GM19372 (cell line): ENCODE results near the gene MGAT4A.
"Not testable (repeated sequence)": the region's sequence is repeated elsewhere in the genome, so short reads cannot be mapped to it uniquely, and the experiment has no call there.

Experiments
- ATAC-seq: cut with Tn5 transposase; IDR thresholded peaks from one replicate; pipeline ENCODE4 v1.9.1; 2021; ENCODE audit warnings: mild to moderate bottlenecking, low read depth, moderate library complexity; ENCODE audit not compliant: unreplicated experiment

The MGAT4A gene

DNA sequence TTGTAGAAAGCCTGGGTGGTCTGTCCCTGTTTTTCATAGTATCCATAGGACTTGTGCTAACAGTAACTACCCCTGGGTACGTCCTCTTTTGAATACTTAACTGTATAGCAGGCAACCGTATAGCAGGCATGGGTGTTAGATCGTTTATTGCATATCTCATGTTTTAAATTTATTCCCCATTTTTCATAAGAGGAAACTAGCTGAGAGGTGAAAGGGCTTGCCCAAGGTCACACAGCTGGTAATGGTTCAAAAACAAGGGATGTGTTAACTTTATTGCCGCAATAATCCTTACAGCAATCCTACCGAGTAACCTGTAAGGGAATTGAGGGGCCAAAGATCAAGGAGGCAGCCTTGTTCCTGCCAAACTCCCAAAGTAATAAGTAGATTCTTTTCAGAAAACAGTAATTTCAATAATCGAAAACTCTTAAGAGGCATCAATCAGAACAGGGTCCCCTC lies 990 bp upstream of the MGAT4A start:
- no peak for ATAC-seq

DNA sequence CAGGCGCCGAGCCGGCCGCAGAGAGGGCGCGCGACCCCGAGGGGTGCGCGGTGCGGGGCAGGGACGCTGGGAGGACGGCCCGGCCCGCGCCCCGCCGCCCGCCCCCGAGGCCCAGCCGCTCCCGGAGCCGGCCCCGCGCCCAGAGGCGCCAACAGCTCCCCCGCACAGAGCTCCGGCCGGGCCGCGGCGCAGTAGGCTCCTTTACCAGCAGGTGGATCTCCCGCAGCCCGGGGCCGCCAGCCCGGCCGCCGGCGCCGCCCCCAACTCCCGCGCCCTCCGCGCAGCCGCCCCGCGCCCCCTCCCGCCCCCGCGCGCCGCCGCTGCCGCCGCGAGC lies 258 bp downstream of the MGAT4A start:
- peak; percentile 55 for ATAC-seq

DNA sequence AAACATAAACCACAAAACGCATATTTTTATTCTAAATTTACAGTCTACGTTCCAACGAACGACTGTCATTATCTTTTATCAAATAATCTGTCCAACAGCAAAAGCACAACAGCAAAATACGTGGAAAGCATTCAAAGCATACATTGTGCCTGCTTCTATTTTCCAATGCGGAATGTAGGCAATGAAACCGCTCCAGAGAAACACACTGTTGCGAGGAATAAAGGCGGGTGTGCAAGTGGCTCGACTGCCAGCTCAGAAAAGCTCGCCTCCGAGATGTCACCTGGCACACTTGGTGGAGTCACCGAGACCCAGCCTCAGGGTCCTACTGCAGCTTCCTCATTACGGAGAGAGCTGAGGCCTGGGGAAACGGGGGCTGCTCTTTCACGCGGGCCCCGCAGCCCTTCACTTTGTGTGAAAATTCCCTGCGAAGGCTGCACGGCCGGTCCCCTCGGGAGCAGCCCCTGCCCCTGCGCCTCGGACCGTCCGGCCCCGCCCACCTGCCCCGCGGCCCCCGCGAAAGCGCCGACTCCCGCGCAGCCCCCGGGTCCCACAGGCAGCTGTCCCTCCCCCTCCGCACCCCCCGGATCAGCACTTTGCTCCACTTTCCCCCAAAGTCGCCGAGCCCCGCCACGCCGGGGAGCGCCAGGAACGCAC lies 752 bp downstream of the MGAT4A start:
- ATAC-seq: no peak

DNA sequence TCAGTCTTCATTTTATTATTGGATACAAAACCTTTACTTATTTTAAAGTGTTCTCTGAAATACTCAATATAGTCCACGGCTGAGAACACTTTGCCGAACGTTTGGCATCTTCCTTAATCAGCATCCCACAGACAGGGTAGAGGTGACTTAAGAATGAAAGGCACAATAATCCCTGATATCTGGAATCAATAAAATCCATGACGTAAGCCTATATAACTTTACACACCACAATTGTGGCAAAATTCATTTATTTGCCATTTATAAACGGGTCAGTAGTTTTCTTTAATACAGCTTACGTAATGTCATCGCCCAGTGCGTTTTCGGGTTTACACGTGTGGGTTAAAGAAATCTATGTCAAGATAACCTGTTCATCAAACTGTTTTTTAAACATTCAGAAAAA lies 1.3 kb downstream of the MGAT4A start:
- no peak for ATAC-seq

DNA sequence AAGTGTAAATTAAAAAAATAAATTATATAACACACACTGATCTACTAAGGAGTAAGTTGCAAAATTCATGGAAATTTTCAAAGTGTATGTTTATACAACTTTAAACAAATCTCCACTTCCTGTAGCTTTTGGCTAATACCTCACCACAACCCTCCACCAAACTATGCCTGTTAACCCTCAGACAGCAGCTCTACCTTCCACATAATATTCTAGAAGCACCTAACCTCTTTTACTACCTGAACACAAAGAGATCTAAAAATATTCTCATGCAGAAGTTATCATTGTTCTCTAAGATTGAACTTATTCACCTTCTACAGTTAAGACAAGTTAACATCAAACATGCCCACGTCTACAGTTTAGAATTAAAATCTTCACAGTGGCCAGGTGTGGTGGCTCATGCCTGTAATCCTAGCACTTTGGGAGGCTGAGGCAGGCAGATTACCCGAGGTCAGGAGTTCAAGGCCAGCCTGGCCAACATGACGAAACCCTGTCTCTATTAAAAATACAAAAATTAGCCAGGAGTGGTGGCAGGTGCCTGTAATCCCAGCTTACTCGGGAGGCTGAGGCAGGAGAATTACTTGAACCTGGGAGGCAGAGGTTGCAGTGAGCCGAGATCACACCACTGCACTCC lies 2.7 kb downstream of the MGAT4A start:
- ATAC-seq: not testable (repeated sequence)

DNA sequence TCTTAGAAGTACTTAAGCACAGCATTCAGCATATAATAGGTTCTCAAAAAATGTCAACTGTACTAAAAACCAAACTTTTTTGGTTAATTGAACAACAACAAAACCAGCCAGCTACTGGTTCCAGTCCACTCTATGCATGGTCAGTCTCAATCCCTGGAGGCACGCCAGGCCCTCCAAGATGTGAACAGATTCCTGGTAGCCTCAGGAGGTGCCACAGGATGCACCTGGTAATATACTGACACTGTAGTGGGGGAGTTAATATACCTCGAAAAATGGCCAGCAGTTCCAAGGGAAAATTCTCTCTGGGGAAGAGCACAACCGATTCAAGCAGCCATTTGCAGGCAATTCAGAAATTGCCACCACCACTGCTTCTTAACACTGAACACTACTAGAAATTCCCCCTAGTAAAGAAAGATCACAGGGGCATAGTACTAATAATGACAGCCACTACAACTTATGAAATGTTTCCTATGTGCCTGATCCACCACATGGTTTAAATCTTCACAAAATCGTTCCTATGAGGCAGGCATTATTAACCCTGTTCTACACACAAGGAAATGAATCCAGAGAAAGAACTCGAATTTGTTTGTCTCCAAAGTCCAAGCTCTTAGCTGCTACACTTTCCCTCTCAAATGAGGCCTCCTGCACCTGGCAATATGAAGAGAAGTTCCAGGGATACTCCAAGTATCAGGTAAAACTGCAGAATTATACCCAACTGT lies 3.4 kb downstream of the MGAT4A start:
- no peak for ATAC-seq

DNA sequence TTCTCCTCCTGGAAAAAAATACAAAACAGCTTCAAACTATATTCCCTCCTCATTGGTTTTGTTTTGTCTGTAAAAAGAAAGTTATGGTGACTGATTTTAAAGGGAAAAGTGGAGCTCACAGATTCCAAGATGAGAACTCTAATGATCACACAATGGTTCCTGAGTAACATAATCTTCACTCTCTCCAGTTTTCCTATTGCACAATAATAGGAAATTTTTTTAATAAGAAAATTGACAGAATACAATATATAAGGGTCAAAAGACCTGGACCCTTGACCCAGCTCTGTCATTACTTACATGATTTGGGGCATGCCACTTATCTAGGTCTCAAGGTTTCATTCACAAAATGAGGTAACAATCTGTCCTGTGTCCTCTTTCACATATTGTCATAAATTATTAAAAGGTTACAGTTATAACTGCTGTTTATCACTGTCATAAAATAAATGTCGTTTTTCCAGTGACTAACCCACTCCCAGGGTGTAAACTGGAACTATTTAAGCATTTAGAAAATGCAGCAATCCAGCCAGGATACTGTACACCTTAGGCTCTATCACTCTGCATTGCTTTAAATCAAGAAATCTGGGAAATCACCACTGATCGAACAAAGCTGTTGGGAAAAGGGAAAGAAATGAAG lies 4.1 kb downstream of the MGAT4A start:
- ATAC-seq: no peak

DNA sequence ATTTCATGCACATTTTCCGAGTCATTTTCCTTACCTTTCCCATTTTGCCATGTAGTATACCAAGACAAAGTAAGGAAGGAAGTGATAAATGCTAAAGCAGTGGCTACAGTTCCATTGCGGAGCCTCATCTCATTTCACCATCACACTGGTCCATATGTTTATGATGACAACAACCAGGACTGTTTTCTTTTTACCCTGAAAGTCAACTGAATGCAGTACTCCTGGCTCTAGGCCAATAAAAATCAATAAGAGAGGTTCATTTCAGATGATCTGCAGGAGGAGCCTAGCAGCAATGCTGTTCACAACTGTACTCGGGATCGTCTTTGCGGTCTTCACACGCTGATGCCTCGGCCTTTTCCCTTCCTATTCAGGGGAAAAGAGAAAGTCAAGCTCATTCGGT lies 4.7 kb downstream of the MGAT4A start:
- ATAC-seq: no peak

DNA sequence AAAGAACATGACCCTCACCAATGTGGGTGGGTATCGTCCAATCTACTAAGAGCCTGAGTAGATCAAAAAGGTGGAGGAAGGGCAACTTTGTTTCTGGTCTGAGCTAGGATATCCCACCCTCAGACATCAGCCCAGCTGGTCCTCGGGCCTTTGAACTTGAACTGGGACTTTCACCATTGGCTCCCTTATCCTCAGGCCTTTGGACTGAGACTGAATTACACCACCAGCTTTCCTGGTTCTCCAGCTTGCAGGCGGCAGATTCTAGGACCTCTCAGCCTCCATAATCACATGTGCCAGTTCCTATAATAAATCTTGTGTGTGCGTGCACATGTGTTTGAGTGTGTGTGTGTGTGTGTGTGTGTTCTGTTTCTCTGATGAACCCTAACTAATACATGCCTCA lies 10.6 kb downstream of the MGAT4A start:
- no peak for ATAC-seq

DNA sequence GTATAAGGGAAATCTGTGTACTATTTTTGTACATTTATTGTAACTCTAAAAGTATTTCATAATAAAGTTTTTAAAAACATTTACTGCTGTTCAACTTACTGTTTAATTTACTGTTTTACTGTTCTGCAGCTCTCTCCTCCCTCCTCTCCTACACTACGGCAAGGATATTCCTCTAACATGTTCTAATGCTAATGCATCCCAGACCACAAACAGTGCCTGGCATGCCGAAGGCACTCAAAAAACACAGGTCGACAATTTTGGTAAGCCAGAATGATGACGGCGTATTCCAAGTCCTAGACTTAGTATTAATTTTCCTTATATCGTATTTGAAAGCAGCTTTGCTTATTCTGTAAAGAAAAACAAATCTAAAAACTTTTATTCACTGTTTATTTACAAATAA lies 13.3 kb downstream of the MGAT4A start:
- ATAC-seq: no peak

DNA sequence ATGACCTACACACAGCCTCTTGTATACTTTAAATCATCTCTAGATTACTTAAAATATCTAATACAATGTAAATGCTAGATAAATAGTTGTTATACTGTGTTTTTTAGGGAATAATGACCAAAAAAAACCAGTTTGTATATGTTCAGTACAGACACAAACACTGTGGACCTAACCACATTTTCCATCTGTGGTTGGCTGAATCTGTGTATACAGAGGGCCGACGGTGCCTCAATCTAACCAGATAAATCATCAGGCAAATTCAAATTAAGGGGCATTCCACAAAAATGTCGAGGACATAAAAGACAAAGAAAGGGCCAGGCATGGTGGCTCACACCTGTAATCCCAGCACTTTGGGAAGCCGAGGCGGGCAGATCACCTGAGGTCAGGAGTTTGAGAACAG lies 14.1 kb downstream of the MGAT4A start:
- ATAC-seq: no peak

DNA sequence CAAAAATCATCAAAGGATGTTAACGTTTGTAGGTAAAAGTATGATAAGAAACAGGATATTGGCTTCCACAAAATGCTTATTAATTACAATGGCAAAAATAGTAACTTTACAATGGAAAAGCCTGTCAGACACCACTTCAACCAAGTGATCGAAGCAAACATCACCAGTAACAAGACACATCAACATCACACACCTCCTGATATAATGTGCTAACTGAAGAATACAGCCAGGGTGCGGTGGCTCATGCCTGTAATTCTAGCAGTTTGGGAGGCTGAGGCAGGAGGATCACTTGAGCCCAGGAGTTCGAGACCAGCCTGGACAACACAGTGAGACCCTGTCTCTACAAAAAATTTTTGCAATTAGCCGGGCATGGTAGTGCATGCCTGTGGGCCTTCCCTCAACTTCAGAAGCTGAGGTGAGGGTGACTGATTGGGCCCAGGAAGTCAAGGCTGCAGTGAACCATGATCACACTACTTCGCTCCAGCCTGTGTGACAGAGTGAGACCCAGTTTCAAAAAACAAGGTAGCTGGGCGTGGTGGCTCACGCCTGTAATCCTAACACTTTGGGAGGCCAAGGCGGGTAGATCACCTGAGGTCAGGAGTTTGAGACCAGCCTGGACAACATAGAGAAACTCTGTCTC lies 15.0 kb downstream of the MGAT4A start:
- no peak for ATAC-seq

DNA sequence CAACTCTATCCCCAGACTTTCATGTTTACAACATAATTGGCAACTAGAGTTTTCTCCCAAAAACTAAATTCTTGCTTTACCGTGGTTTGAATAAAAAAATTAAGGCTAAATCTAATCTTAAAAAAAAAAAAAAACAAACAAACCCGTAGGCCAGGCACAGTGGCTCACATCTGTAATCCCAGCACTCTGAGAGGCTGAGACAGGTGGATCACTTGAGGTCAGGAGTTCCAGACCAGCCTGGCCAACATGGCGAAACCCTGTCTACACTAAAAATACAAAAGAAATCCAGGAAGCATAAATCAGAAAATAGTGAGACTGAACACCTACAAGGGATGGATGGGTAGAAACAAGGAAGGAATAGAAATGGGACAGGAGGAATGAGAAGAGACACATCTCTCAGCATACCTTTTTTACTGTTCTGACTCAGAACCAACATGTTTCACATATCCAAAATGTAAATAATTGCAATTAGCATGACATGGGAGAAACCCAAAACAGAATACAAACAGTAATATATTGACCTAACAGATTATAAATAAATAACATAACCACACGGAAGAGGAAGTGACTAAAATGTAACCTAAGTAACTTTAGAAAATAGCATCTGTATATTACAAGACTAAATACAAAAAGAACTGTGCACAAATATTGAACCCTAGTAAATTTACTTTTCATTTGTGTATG lies 17.5 kb downstream of the MGAT4A start:
- ATAC-seq: no peak

DNA sequence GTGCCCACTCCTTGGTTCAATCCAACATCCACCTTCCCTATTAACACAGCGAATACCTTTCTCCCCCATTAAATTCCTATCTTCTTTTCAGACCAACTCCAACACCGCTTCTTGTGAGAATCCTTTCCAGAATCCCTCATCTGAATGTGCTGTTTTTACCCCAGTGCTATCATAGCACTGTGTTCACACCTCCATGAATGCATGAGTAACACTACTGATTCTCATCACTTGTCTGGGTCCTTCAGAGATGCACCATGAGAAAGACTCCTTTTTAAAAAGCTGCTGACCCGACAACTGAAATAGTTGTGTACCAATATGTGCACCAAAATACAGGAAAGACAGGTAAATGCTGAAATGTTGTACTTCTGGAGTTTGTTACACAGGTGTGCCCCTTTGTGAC lies 18.8 kb downstream of the MGAT4A start:
- ATAC-seq: no peak

DNA sequence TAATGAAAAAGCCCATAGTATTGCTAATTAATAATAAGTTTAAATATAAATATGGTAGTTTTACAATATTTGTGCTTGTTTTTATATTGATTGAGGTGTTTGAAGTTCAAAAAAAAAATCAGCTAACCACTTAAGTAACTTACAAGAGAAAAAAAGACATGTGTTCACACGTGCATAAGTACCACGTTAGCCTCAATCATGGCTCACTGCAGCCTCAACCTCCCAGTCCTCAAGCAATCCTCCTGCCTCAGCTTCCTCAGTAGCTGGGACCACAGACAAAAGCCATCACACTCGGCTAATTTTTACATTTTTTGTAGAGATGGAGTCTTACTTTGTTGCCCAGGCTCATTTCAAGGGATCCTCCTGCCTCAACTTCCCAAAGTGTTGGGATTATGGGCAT lies 19.4 kb downstream of the MGAT4A start:
- no peak for ATAC-seq

DNA sequence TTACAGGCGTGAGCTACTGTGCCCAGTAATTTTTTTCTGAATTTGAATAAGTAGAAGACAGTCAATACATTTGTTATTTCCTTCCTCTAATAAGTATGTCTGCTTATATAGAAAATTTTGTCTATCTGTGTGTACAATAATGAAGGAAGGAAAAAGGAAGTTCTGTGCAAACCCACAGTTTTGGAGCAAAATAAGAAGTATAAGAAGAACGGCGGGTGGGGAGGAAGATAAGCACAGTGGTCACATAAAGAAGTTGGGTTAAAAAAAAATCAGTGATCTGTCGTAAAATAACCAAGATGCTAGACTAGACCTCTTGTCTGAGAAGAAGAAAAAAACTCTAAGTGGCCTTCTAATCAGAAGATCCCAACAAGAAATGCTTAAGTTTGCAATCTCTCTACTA lies 20.2 kb downstream of the MGAT4A start:
- ATAC-seq: no peak

DNA sequence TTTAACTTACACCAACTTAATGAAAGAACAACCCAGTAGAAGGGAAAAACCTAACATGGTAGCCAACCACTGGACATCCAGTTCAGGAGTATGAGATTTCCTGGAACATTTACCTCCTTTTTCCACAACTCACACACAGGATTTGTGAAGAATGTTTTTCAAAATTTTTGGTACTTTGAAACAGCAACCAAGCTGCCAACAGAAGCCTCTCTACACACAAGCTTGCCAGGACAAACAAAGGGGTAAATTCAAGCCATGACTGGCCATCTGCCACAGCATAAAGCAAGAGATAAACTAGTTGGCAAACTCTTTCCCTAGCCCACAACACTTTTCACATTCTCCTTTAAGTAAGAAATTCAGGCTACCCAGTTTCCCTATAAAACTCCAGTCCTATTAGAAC lies 21.4 kb downstream of the MGAT4A start:
- no peak for ATAC-seq

DNA sequence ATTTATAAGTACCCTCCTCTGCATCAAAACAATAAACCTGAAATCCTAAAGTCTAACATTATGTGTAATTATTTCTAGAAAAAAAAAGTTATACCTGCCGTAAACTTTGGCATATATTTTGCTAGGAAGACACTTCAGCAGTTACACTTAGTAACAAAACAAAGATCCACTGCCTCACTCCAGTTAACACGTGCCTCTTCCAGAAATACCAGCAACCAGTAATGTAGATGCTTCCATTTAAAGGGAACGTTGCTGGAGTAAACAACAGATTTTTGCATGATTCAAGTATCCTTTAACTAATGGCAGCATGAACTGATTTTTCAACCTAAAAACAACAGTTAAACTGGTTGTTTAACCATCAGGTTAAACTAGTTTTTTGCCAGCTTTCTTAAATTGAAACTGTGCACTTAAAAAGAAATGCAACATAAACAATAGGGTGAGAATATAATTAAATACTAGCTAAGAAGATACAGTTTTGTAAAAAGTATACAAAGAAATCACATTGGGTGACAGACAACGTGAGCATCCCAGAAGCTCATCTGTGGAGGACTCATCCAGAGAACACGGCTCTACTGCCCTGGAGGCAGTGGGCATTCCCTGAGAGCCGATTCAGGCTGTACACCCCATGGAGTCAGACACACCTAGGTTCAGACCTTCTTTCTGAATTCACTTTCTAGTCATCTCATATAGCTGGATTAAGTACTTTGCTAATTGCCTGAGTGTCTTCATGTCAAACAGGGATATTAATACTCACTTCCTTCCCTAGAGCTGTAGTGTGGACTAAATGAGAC lies 22.3 kb downstream of the MGAT4A start:
- no peak for ATAC-seq

DNA sequence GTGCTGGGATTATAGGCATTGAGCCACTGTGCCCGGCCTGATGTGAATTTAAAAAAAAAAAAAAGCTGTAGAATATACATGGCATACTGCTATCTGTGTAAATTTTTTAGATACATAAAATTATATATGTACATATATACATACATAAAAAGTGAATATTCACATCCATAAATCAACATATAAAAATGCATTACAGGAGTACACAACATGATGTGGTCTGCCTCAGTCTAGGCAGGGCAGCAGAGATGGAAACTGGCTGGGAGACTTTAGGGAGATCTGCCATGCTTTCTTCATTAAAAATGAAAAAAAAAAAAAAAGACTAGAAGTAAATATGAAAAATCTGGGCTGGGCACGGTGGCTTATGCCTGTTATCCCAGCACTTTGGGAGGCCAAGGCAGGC lies 24.3 kb downstream of the MGAT4A start:
- no peak for ATAC-seq

DNA sequence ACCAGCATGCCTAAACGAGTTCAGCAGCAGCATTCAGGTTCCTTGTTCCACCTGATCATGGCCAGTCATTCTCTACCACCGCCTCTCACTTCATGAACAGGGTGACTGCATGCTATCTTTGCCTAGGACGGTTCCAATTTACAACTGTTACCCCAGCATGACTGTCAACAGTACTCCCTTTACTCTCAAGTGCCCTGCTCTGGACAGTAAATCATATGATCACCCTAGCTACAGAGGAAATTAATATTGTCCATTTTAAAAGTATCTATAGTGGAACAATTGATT lies 25.7 kb downstream of the MGAT4A start:
- ATAC-seq: no peak
